MM.1S (cell line): ENCODE data around the gene DGKG.
A peak's percentile ranks its signal among the peaks of the same experiment; 100 is the strongest.

Experiments
- DNase-seq: peaks from one replicate; pipeline ENCODE4 v3.0.0-alpha.2; 2015
- H2AFZ ChIP-seq: fragments of 300-600 bp; sonication (generic); 2 replicates; pipeline ENCODE4 v1.6.0; 2016; ENCODE audit warnings: antibody characterized with exemption, low read length
- H3F3A ChIP-seq: fragments of 300-600 bp; sonication (generic); 2 replicates; pipeline ENCODE4 v1.6.1; 2016; ENCODE audit warnings: mild to moderate bottlenecking, antibody characterized with exemption, low read length, moderate library complexity, mixed read lengths; ENCODE audit not compliant: insufficient read depth
- H3K27ac ChIP-seq: fragments of 300-600 bp; sonication (generic); 2 replicates; pipeline ENCODE4 v1.5.1; 2016; ENCODE audit warnings: mild to moderate bottlenecking, low read length
- H3K27me3 ChIP-seq: fragments of 300-600 bp; sonication (generic); replicated peaks from 2 replicates; pipeline ENCODE4 v1.6.0; 2016; ENCODE audit warnings: low read length; ENCODE audit not compliant: insufficient read depth
- H3K36me3 ChIP-seq: fragments of 300-600 bp; sonication (generic); replicated peaks from 2 replicates; pipeline ENCODE4 v1.6.1; 2016; ENCODE audit warnings: mild to moderate bottlenecking, low read length, mixed read lengths; ENCODE audit not compliant: insufficient read depth
- H3K4me1 ChIP-seq: fragments of 300-600 bp; sonication (generic); 2 replicates; pipeline ENCODE4 v1.6.1; 2016; ENCODE audit warnings: low read length, mixed read lengths
- H3K4me2 ChIP-seq: fragments of 300-600 bp; sonication (generic); 2 replicates; pipeline ENCODE4 v1.6.0; 2016; ENCODE audit warnings: low read depth, low read length
- H3K4me3 ChIP-seq: fragments of 300-600 bp; sonication (generic); 2 replicates; pipeline ENCODE4 v1.5.1; 2016; ENCODE audit warnings: low read length, mixed read lengths
- H3K79me2 ChIP-seq: fragments of 300-600 bp; sonication (generic); 2 replicates; pipeline ENCODE4 v1.6.1; 2016; ENCODE audit warnings: mixed run types, low read length, mixed read lengths
- H3K9ac ChIP-seq: fragments of 300-600 bp; sonication (generic); 2 replicates; pipeline ENCODE4 v1.6.1; 2016; ENCODE audit warnings: low read length, mixed read lengths
- H3K9me2 ChIP-seq: fragments of 300-600 bp; sonication (generic); replicated peaks from 2 replicates; pipeline ENCODE4 v1.6.1; 2016; ENCODE audit warnings: mild to moderate bottlenecking, low read length, mixed read lengths; ENCODE audit not compliant: insufficient read depth
- H3K9me3 ChIP-seq: fragments of 300-600 bp; sonication (generic); replicated peaks from 2 replicates; pipeline ENCODE4 v1.6.1; 2016; ENCODE audit warnings: mild to moderate bottlenecking, low read length, mixed read lengths; ENCODE audit not compliant: insufficient read depth
- H4K20me1 ChIP-seq: fragments of 300-600 bp; sonication (generic); 2 replicates; pipeline ENCODE4 v1.6.1; 2016; ENCODE audit warnings: mild to moderate bottlenecking, low read length, moderate library complexity, mixed read lengths; ENCODE audit not compliant: insufficient read depth
- CTCF ChIP-seq: fragments of 300-600 bp; sonication (generic); IDR thresholded peaks from 2 replicates; pipeline ENCODE4 v1.5.1; 2016; ENCODE audit warnings: antibody characterized with exemption, low read length, mixed read lengths
- EZH2 ChIP-seq: fragments of 300-600 bp; sonication (generic); optimal IDR thresholded peaks from 2 replicates; pipeline ENCODE3; 2017; ENCODE audit warnings: low read depth, mild to moderate bottlenecking, antibody characterized with exemption, low read length, mixed read lengths
- EZH2phosphoT487 ChIP-seq: fragments of 300-600 bp; sonication (generic); IDR thresholded peaks from 2 replicates; pipeline ENCODE4 v1.6.1; 2018; ENCODE audit warnings: antibody characterized with exemption, low read length

Gene DGKG

DNA sequence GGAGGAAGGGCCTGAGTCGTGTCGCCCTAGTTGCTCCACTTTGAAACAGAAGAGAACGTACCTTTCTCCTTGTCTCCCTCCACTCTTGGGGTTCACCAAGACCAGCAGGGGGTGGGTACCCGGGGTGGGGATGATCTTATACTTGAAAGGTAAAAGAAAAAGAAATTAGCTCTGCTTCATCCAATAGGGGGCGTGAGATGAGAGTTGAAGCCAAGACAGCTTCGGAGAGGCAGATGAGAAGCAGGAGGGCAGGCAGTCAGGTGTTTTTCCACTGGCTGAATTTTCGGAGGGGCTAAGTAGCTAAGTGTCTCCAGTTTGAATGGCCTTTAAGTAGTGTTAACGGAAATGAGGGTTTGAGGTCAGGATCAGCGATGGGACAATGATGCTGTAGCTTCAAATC, 100.4 kb downstream of the DGKG start:
- H3K4me1 ChIP-seq = no peaks in the 10 kb centered on the region
- no peak overlapping the region for H3K4me3 ChIP-seq
- no peaks in the 10 kb centered on the region for H3K9me2 ChIP-seq
- H3K27me3 ChIP-seq = no peaks in the 10 kb centered on the region
- H4K20me1 ChIP-seq = no peaks in the 10 kb centered on the region
- DNase-seq = peak; percentile 29
- H3K79me2 ChIP-seq = no peaks in the 10 kb centered on the region
- no peaks in the 10 kb centered on the region for H3F3A ChIP-seq
- H3K36me3 ChIP-seq = no peaks in the 10 kb centered on the region
- H3K4me2 ChIP-seq = no peak overlapping the region
- TF ChIP-seq CTCF (peak; percentile 42), EZH2 (no peak)
- H3K9ac ChIP-seq = no peak overlapping the region
- H3K9me3 ChIP-seq = no peaks in the 10 kb centered on the region
- H3K27ac ChIP-seq = no peak overlapping the region
- no peak overlapping the region for H2AFZ ChIP-seq

DNA sequence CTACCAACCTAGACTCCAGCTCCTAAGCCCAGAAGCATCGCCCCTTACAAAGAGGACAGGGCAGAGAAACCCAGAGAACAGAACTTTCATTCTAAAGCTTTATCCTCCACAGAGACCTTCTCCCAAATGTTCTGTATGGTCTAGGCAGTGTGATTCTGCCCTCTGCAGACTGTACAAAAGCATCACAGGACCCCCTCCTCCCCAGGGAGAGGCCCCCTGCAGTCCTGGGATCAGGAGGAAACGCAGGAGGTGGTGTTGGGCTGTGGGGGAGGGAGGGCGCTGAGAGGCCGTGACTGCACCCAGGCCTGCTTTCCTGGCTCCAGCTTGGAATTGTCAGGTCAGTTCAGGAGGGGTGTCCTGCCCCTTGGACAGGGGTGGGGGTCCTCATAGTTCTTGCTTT, 101.3 kb downstream of the DGKG start:
- H3K27ac ChIP-seq = no peak overlapping the region
- no peaks in the 10 kb centered on the region for H3K9me3 ChIP-seq
- no peak overlapping the region for H3K4me3 ChIP-seq
- no peaks in the 10 kb centered on the region for H3F3A ChIP-seq
- no peak overlapping the region for H2AFZ ChIP-seq
- H4K20me1 ChIP-seq = no peaks in the 10 kb centered on the region
- no peaks in the 10 kb centered on the region for H3K9me2 ChIP-seq
- no peaks in the 10 kb centered on the region for H3K79me2 ChIP-seq
- H3K36me3 ChIP-seq = no peaks in the 10 kb centered on the region
- DNase-seq = no peak
- H3K27me3 ChIP-seq = no peaks in the 10 kb centered on the region
- no peak overlapping the region for H3K4me2 ChIP-seq
- no peak overlapping the region for H3K9ac ChIP-seq
- no peaks in the 10 kb centered on the region for H3K4me1 ChIP-seq
- TF ChIP-seq EZH2 (no peak), EZH2phosphoT487 (no peak), CTCF (no peak)

- Histone ChIP-seq H3K9ac (no peak overlapping the region), H3K79me2 (no peaks in the 10 kb centered on the region), H3K27ac (no peak overlapping the region), H3K4me3 (no peak overlapping the region), H3K36me3 (no peaks in the 10 kb centered on the region), H3F3A (no peaks in the 10 kb centered on the region), H3K9me2 (no peaks in the 10 kb centered on the region), H3K27me3 (no peaks in the 10 kb centered on the region), H2AFZ (peak overlapping the region; percentile 36), H3K9me3 (no peaks in the 10 kb centered on the region), H3K4me1 (no peaks in the 10 kb centered on the region), H4K20me1 (no peaks in the 10 kb centered on the region), H3K4me2 (peak overlapping the region; percentile 38; the same call in 1 of the 2 replicates)
- TF ChIP-seq CTCF (peak; percentile 99), EZH2phosphoT487 (no peak)
- DNase-seq = peak; percentile 91
Measured at GRCh38 chr3:186259612-186260383, 102.2 kb downstream of the DGKG start.
